ENCODE measurements around the gene ITPK1. TPM values are rescaled to one million over a fixed set of nuclear protein-coding genes. Genes with fewer than 3 reads are reported as not detected.

Gene ITPK1
- total RNA-seq, 1 experiment from 2014 or later = 38.5 TPM

- H3K4me1 ChIP-seq (ENCODE audit: insufficient read depth, low read length, poor library complexity, severe bottlenecking) = no peaks in the 10 kb centered on the region
- POLR2A ChIA-PET (ENCODE audit: low non-redundant PET) = interaction anchor here (0.6 kb wide), 1 partner anchor 12 kb away, joined by 3 read pairs; the partner anchor contains the start of gene CHGA
- no peak overlapping the region for H3K4me3 ChIP-seq (ENCODE audit: low read depth, low read length, poor library complexity, severe bottlenecking)
- intact Hi-C loops (cut with micrococcal nuclease; ENCODE audit: unreplicated experiment) = no loop called here
- no peaks in the 10 kb centered on the region for H3K27me3 ChIP-seq (replicated peaks; ENCODE audit: insufficient read depth, low read depth, low read length, poor library complexity)
- no TSS peak for BruUV-seq (replicated peaks)
- no peaks in the 10 kb centered on the region for H3K9me3 ChIP-seq (ENCODE audit: low read depth, low read length, poor library complexity, severe bottlenecking)
- no peaks in the 10 kb centered on the region for H3K36me3 ChIP-seq (ENCODE audit: insufficient read depth, low read length, poor library complexity, severe bottlenecking)
- TF ChIP-seq, protein P1, sequence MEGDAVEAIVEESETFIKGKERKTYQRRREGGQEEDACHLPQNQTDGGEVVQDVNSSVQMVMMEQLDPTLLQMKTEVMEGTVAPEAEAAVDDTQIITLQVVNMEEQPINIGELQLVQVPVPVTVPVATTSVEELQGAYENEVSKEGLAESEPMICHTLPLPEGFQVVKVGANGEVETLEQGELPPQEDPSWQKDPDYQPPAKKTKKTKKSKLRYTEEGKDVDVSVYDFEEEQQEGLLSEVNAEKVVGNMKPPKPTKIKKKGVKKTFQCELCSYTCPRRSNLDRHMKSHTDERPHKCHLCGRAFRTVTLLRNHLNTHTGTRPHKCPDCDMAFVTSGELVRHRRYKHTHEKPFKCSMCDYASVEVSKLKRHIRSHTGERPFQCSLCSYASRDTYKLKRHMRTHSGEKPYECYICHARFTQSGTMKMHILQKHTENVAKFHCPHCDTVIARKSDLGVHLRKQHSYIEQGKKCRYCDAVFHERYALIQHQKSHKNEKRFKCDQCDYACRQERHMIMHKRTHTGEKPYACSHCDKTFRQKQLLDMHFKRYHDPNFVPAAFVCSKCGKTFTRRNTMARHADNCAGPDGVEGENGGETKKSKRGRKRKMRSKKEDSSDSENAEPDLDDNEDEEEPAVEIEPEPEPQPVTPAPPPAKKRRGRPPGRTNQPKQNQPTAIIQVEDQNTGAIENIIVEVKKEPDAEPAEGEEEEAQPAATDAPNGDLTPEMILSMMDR (conservative IDR thresholded peaks at IDR 0.05; ENCODE audit: low read depth, low read length) = no peak
- TF ChIP-seq EZH2 (IDR thresholded peaks at IDR 0.05; ENCODE audit: borderline replicate concordance, low read depth, low read length, poor library complexity, severe bottlenecking) = no peak
- H3K27ac ChIP-seq (ENCODE audit: low read depth, low read length, poor library complexity, severe bottlenecking) = no peak overlapping the region
- DNase-seq (ENCODE audit: low spot score) = no peak
- CTCF ChIA-PET = no interaction called here
Observed at GRCh38 chr14:92934196-92935085, 181.3 kb downstream of the ITPK1 start.

GRCh38 chr14:92933481-92933880, 182.2 kb downstream of the ITPK1 start:
- ChIA-PET POLR2A (ENCODE audit: low non-redundant PET) (no interaction called here), CTCF (no interaction called here)
- no peak overlapping the region for H3K27ac ChIP-seq (ENCODE audit: low read depth, low read length, poor library complexity, severe bottlenecking)
- H3K9me3 ChIP-seq (ENCODE audit: low read depth, low read length, poor library complexity, severe bottlenecking) = no peaks in the 10 kb centered on the region
- no TSS peak for BruUV-seq (replicated peaks)
- no peak overlapping the region for H3K4me3 ChIP-seq (ENCODE audit: low read depth, low read length, poor library complexity, severe bottlenecking)
- H3K4me1 ChIP-seq (ENCODE audit: insufficient read depth, low read length, poor library complexity, severe bottlenecking) = no peaks in the 10 kb centered on the region
- no peak for DNase-seq (ENCODE audit: low spot score)
- TF ChIP-seq, protein P1 (conservative IDR thresholded peaks at IDR 0.05; ENCODE audit: low read depth, low read length) = no peak
- no peak for TF ChIP-seq EZH2 (IDR thresholded peaks at IDR 0.05; ENCODE audit: borderline replicate concordance, low read depth, low read length, poor library complexity, severe bottlenecking)
- no peaks in the 10 kb centered on the region for H3K27me3 ChIP-seq (replicated peaks; ENCODE audit: insufficient read depth, low read depth, low read length, poor library complexity)
- intact Hi-C loops (cut with micrococcal nuclease; ENCODE audit: unreplicated experiment) = no loop called here
- no peaks in the 10 kb centered on the region for H3K36me3 ChIP-seq (ENCODE audit: insufficient read depth, low read length, poor library complexity, severe bottlenecking)

GRCh38 chr14:92932448-92933395, 183.0 kb downstream of the ITPK1 start:
- no TSS peak for BruUV-seq (replicated peaks)
- POLR2A ChIA-PET (ENCODE audit: low non-redundant PET) = no interaction called here
- intact Hi-C loops (cut with micrococcal nuclease; ENCODE audit: unreplicated experiment) = no loop called here

More at GRCh38 chr14:92932448-92933395, 183.0 kb downstream of the ITPK1 start:
- TF ChIP-seq EZH2 (IDR thresholded peaks at IDR 0.05; ENCODE audit: borderline replicate concordance, low read depth, low read length, poor library complexity, severe bottlenecking) = no peak
- TF ChIP-seq, protein P1 (conservative IDR thresholded peaks at IDR 0.05; ENCODE audit: low read depth, low read length) = no peak
- CTCF ChIA-PET = no interaction called here
- H3K27me3 ChIP-seq (replicated peaks; ENCODE audit: insufficient read depth, low read depth, low read length, poor library complexity) = no peaks in the 10 kb centered on the region
- H3K4me1 ChIP-seq (ENCODE audit: insufficient read depth, low read length, poor library complexity, severe bottlenecking) = no peaks in the 10 kb centered on the region
- no peaks in the 10 kb centered on the region for H3K36me3 ChIP-seq (ENCODE audit: insufficient read depth, low read length, poor library complexity, severe bottlenecking)
- no peaks in the 10 kb centered on the region for H3K9me3 ChIP-seq (ENCODE audit: low read depth, low read length, poor library complexity, severe bottlenecking)
- DNase-seq (ENCODE audit: low spot score) = no peak
- no peak overlapping the region for H3K27ac ChIP-seq (ENCODE audit: low read depth, low read length, poor library complexity, severe bottlenecking)
- no peak overlapping the region for H3K4me3 ChIP-seq (ENCODE audit: low read depth, low read length, poor library complexity, severe bottlenecking)

All from A673 (cell line).